Transverse colon (tissue), 4 donors: Measurements from ENCODE around the gene PAK6. TPM values are rescaled to one million over a fixed set of nuclear protein-coding genes. Genes with fewer than 3 reads are reported as not detected.
A peak's percentile ranks its signal among the peaks of the same experiment; 100 is the strongest.

Source experiments
- DNase-seq: peaks from one replicate; pipeline ENCODE4 v3.0.0-alpha.2; 2019
- H3K27ac ChIP-seq, 4 donors: fragments of 200-600 bp; sonication (generic); 2 replicates each; pipeline ENCODE4 v1.5.1; 2016 to 2018; ENCODE audit warnings: inconsistent platforms in 4 of 4
- H3K27me3 ChIP-seq: fragments of 200-600 bp; sonication (generic); 2 replicates; pipeline ENCODE4 v1.5.1; 2017; ENCODE audit warnings: inconsistent platforms
- H3K36me3 ChIP-seq, 4 donors: fragments of 200-600 bp; sonication (generic); 2 replicates each; pipeline ENCODE4 v1.5.1; 2017 to 2019; ENCODE audit warnings: inconsistent platforms in 4 of 4
- H3K4me1 ChIP-seq, 4 donors: fragments of 200-600 bp; sonication (generic); 2 replicates each; pipeline ENCODE4 v1.5.1; 2017 to 2020; ENCODE audit warnings: inconsistent platforms in 4 of 4
- H3K4me3 ChIP-seq, 4 donors: fragments of 200-600 bp; sonication (generic); 1 replicate in 1 of 4; 2 replicates in 3 of 4; pipeline versions ENCODE4 v1.5.1 to v1.6.1; 2017 to 2019; ENCODE audit warnings: inconsistent platforms in 4 of 4
- H3K9me3 ChIP-seq, 2 donors: fragments of 200-600 bp; sonication (generic); 2 replicates each; pipeline ENCODE4 v1.5.1; 2017 to 2019; ENCODE audit warnings: inconsistent platforms in 2 of 2
- EP300 ChIP-seq: sonication (generic); formaldehyde crosslinking; IDR thresholded peaks from one replicate; pipeline ENCODE4 v1.6.1; 2017; ENCODE audit warnings: antibody characterized with exemption, low read depth
- POLR2A ChIP-seq: fragments of 450-650 bp; IDR thresholded peaks from one replicate; pipeline ENCODE4 v1.6.1; 2016; ENCODE audit warnings: antibody characterized with exemption, mild to moderate bottlenecking, moderate library complexity
- POLR2AphosphoS5 ChIP-seq, 3 donors: sonication (generic); formaldehyde crosslinking; IDR thresholded peaks; one replicate each; pipeline ENCODE4 v1.6.1; 2016; ENCODE audit warnings: antibody characterized with exemption in 3 of 3
- WGBS, 2 donors: methylation state at CpG; one replicate each; pipeline ENCODE4 v1.1.5; 2018; ENCODE audit warnings: low coverage in 1 of 2; 5-methylcytosine and 5-hydroxymethylcytosine counted together
- in situ Hi-C, 4 donors: fragments of 200-750 bp; cut with MboI; loops; one replicate each; pipeline versions ENCODE4 v1.15.0 to v1.15.1; 2017; ENCODE audit warnings: low sequenced_read_pairs in 3 of 4, low pct_ligation_motif_present in 1 of 4, low pct_unique_long_range_greater_than_20kb in 1 of 4
- intact Hi-C: fragments of 100-400 bp; cut with DNase I; formaldehyde crosslinking; loops from one replicate; pipeline ENCODE4 v1.15.1; 2023; ENCODE audit warnings: low total_unique reads
- total RNA-seq, 4 donors: library from RNA; depleted of rRNA; stranded (reverse); fragments of >200 nt; gene quantifications; one replicate each; pipeline ENCODE4 v1.1.0, GENCODE V29; 2016
- TF ChIP-seq, protein P1 (sequence below), 5 experiments: fragments of 200-600 bp in 3 of 5; fragments of 450-650 bp in 2 of 5; sonication (generic) in 3 of 5; IDR thresholded peaks; 1 replicate in 2 of 5; 2 replicates in 3 of 5; pipeline ENCODE4 v1.5.1; 2016 to 2017; ENCODE audit warnings: antibody characterized with exemption in 5 of 5, inconsistent platforms in 3 of 5, mild to moderate bottlenecking in 2 of 5, moderate library complexity in 1 of 5

The PAK6 gene
- total RNA-seq, 4 donors from 2014 or later, result 3.0 to 7.5 (median 4.5) TPM

DNA sequence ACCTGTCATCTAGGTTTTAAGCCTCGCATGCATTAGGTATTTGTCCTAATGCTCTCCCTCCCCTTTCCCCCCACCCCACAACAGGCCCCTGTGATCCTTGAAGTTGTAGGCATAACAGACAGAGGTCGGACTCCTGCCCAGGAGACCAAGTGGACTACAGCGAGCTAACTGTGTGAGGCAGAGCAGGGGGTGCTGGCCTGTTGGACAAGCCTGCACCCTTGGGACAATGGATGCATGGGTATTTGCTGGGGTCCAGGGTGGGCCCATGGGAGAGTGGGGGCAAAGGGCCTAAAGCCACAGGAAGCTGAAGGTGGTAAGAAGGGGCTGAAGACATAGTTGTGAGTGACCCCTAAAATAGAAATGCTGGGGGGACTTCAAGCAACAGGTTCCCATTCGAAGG, 66.4 kb downstream of the PAK6 start:
- Histone ChIP-seq H3K27me3 (no peaks in the 10 kb centered on the region), H3K4me1 (peaks cover 0 to 24% (median 0%) of the 10 kb centered on the region in 4 donors), H3K9me3 (no peaks in the 10 kb centered on the region), H3K36me3 (no peaks in the 10 kb centered on the region), H3K4me3 (no peak overlapping the region), H3K27ac (no peak overlapping the region)
- DNase-seq, result no peak
- TF ChIP-seq, protein P1, sequence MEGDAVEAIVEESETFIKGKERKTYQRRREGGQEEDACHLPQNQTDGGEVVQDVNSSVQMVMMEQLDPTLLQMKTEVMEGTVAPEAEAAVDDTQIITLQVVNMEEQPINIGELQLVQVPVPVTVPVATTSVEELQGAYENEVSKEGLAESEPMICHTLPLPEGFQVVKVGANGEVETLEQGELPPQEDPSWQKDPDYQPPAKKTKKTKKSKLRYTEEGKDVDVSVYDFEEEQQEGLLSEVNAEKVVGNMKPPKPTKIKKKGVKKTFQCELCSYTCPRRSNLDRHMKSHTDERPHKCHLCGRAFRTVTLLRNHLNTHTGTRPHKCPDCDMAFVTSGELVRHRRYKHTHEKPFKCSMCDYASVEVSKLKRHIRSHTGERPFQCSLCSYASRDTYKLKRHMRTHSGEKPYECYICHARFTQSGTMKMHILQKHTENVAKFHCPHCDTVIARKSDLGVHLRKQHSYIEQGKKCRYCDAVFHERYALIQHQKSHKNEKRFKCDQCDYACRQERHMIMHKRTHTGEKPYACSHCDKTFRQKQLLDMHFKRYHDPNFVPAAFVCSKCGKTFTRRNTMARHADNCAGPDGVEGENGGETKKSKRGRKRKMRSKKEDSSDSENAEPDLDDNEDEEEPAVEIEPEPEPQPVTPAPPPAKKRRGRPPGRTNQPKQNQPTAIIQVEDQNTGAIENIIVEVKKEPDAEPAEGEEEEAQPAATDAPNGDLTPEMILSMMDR (IDR thresholded peaks at IDR 0.05), result no peak
- TF ChIP-seq POLR2AphosphoS5 (IDR thresholded peaks at IDR 0.05), result no peak
- no peak for TF ChIP-seq EP300
- no peak for TF ChIP-seq POLR2A
- WGBS, 2 donors, result 87 to 100% methylated on average over 1 to 4 of the region's 4 CpGs
- intact Hi-C loops (no loop called here), in situ Hi-C loops (loop anchor here in 1 of 4 donors (25.0 kb wide), 1 partner anchor 107 kb away; the partner anchor contains the start of gene IVD)

DNA sequence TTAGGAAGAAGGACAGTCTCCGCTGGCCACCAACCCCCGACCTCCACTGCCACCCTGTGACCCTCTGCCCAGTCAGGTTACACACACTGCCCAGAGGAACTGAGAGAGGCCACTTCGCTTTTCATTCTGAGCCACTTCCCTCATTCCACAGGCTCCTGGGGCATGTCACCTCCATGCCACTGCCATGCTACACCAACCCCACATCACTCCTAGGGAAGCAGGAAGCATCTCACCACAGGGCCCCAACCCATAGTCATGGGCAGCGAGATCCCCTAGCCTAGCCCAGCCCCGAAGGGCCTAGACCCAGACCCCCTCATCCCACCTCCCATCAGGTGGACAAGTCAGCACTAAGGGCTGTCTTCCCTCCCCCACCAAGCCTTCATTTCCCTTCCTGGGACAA, 67.5 kb downstream of the PAK6 start:
- TF ChIP-seq POLR2AphosphoS5 (IDR thresholded peaks at IDR 0.05) (no peak), EP300 (no peak), POLR2A (no peak)
- TF ChIP-seq, protein P1 (IDR thresholded peaks at IDR 0.05), result no peak
- 74% methylated on average over 5 of the region's 5 CpGs; no CpG with 5 or more reads in 1 of the 2 donors for WGBS, 2 donors
- in situ Hi-C loops, result loop anchor here in 1 of 4 donors (25.0 kb wide), 1 partner anchor 106 kb away; the partner anchor contains the start of gene IVD
- intact Hi-C loops, result no loop called here
- peak overlapping the region in 2 of 4 donors; percentile 7 to 44 for H3K4me3 ChIP-seq
- H3K27me3 ChIP-seq, result no peaks in the 10 kb centered on the region
- peak overlapping the region in 2 of 4 donors; percentile 65 to 83 for H3K27ac ChIP-seq
- H3K4me1 ChIP-seq, result peaks cover 0 to 24% (median 0%) of the 10 kb centered on the region in 4 donors
- DNase-seq, result no peak
- H3K36me3 ChIP-seq, result no peaks in the 10 kb centered on the region
- H3K9me3 ChIP-seq, result no peaks in the 10 kb centered on the region

DNA sequence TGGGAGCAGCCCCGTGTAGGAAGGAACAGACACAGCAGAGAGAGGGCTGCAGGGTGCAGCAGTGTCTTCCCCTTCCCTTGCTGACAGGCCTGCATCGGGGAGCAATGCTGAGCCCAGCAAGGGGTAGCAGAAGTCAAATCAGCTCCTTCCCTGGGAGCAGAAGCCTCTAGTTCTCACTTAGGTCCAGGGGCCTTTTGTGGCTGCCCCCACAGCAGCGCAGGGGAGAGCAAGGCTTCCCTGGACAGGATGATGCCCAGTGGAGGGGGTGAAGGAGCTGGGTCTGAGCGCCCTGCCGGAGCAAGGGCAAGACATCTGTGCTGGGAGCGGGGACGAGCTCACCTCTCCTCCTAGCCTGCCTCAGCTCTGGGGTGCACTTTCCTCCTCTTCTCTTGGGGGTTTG, 68.0 kb downstream of the PAK6 start:
- no peak for DNase-seq
- Histone ChIP-seq H3K4me3 (peak overlapping the region in 2 of 4 donors; percentile 7 to 44), H3K36me3 (no peaks in the 10 kb centered on the region), H3K9me3 (no peaks in the 10 kb centered on the region), H3K27ac (peak overlapping the region; percentile 65 to 84 (median 80)), H3K27me3 (no peaks in the 10 kb centered on the region), H3K4me1 (peaks cover 0 to 24% (median 0%) of the 10 kb centered on the region in 4 donors)
- TF ChIP-seq EP300 (no peak), POLR2A (no peak), POLR2AphosphoS5 (IDR thresholded peaks at IDR 0.05) (no peak)
- TF ChIP-seq, protein P1 (IDR thresholded peaks at IDR 0.05), result no peak
- 66% methylated on average over 7 of the region's 7 CpGs; no CpG with 5 or more reads in 1 of the 2 donors for WGBS, 2 donors
- intact Hi-C loops (no loop called here), in situ Hi-C loops (loop anchor here in 1 of 4 donors (25.0 kb wide), 1 partner anchor 105 kb away; the partner anchor contains the start of gene IVD)

DNA sequence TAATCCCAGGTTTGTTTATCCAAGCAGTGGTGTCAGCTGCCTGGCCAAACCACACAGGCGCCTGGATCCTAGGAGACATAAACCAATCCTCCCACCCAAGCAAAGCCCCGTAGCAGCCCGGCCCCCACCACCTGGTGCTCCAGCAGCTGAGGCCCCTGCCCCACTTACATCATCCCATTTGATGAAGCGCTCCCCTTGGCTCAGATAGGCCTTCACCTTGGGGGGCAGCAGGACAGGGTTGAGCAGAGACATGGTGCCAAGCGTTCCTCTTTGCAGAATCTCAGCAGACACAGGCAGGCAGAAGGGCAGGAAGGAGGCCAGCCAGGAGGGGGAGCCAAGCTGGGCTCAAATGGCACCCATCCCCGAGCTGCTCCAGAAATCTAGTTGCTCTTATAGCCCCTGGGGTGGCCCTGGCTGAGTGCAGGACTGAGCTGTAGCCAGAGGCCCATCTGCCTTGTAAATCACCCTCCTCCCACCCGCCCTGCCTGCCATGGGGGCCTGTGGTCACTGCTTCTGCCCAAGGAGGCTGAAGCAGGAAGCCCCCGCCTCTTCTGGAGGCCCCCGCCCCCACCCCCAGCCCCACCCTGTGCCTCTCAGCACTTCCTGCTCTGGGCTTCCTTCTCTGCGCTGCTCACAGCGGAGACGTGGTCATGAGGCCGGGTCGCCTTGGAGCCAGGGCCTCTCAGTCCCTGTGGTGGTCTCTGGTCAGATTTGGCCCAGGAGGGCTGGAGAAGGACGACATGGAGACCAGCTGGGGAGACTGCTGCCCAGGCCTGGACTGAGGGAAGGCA, 68.8 kb downstream of the PAK6 start, which contains the start of gene PLCB2:
Gene PLCB2 (minus strand): TSS at position 515 of the 791 bp plus-strand sequence. CDS start 263 bp downstream, at position 252.
- Histone ChIP-seq H3K9me3 (no peaks in the 10 kb centered on the region), H3K36me3 (no peaks in the 10 kb centered on the region), H3K4me3 (peak within 1 kb of the TSS in 3 of 4 donors; percentile 2 to 44 (median 7)), H3K27me3 (no peaks in the 10 kb centered on the region), H3K4me1 (peaks cover 0 to 24% (median 0%) of the 10 kb centered on the region in 4 donors), H3K27ac (peak within 1 kb of the TSS; percentile 65 to 84 (median 80))
- TF ChIP-seq POLR2A, result peak; percentile 46
- TF ChIP-seq, protein P1 (IDR thresholded peaks at IDR 0.05), result peak in 2 of 5 experiments; percentile 9 to 23
- TF ChIP-seq POLR2AphosphoS5 (IDR thresholded peaks at IDR 0.05), result peak in 2 of 3 donors; percentile 40 to 66
- no peak for TF ChIP-seq EP300
- 42% methylated on average over 13 of the region's 15 CpGs; no CpG with 5 or more reads in 1 of the 2 donors for WGBS, 2 donors
- peak; percentile 55 for DNase-seq
- intact Hi-C loops (no loop called here), in situ Hi-C loops (loop anchor here in 1 of 4 donors (25.0 kb wide), 1 partner anchor 105 kb away; the partner anchor contains the start of gene IVD)
